Keratinocyte (primary cell): ENCODE results near the gene CHID1. TPM values are rescaled to one million over a fixed set of nuclear protein-coding genes. Genes with fewer than 3 reads are reported as not detected.

Experiments
- DNase-seq: peaks from one replicate; pipeline ENCODE4 v3.0.0-alpha.2; 2011; ENCODE audit warnings: low read depth, missing footprints, low spot score
- FAIRE-seq: peaks from 2 replicates; lab custom pipeline; 2011; peaks lifted over from hg19 to GRCh38; lab: Jason Lieb, UNC
- H2AFZ ChIP-seq: 2 replicates; pipeline ENCODE4 v1.6.0; 2012; ENCODE audit warnings: low read length, control low read depth, inconsistent platforms; ENCODE audit not compliant: control insufficient read depth
- H3K27ac ChIP-seq: 2 replicates; pipeline ENCODE4 v1.5.1; 2011; ENCODE audit warnings: low read length; ENCODE audit not compliant: control insufficient read depth, insufficient read depth
- H3K27me3 ChIP-seq: 3 replicates; pipeline ENCODE4 v1.6.0; 2011; ENCODE audit warnings: low read length; ENCODE audit not compliant: control insufficient read depth, insufficient read depth; ENCODE audit errors: extremely low read depth
- H3K36me3 ChIP-seq, 2 experiments: 2 replicates in 1 of 2; 3 replicates in 1 of 2; pipeline ENCODE4 v1.5.1; 2011; ENCODE audit warnings: low read length in 2 of 2, mild to moderate bottlenecking in 1 of 2; ENCODE audit not compliant: control insufficient read depth in 2 of 2, insufficient read depth in 2 of 2; ENCODE audit errors: extremely low read depth in 1 of 2
- H3K4me1 ChIP-seq: 3 replicates; pipeline ENCODE4 v1.5.1; 2011; ENCODE audit warnings: low read length; ENCODE audit not compliant: control insufficient read depth, insufficient read depth; ENCODE audit errors: extremely low read depth
- H3K4me2 ChIP-seq: 3 replicates; pipeline ENCODE4 v1.6.0; 2011; ENCODE audit warnings: low read depth, low read length; ENCODE audit not compliant: control insufficient read depth, insufficient read depth; ENCODE audit errors: extremely low read depth
- H3K4me3 ChIP-seq, 3 experiments: fragments of 200-600 bp in 1 of 3; sonication (generic) in 1 of 3; 2 replicates in 2 of 3; 3 replicates in 1 of 3; pipeline ENCODE4 v1.5.1; 2011 to 2016; ENCODE audit warnings: low read length in 3 of 3, mild to moderate bottlenecking in 3 of 3, control low read depth in 2 of 3, inconsistent platforms in 1 of 3, low read depth in 1 of 3, mixed read lengths in 1 of 3, mixed run types in 1 of 3, moderate library complexity in 1 of 3; ENCODE audit not compliant: control insufficient read depth in 2 of 3, insufficient read depth in 2 of 3; ENCODE audit errors: extremely low read depth in 1 of 3
- H3K79me2 ChIP-seq: 2 replicates; pipeline ENCODE4 v1.6.0; 2012; ENCODE audit warnings: low read length; ENCODE audit not compliant: control insufficient read depth, insufficient read depth
- H3K9ac ChIP-seq: 3 replicates; pipeline ENCODE4 v1.6.0; 2011; ENCODE audit warnings: low read length; ENCODE audit not compliant: control insufficient read depth, insufficient read depth; ENCODE audit errors: extremely low read depth
- H3K9me1 ChIP-seq: 3 replicates; pipeline ENCODE4 v1.6.0; 2011; ENCODE audit warnings: low read length; ENCODE audit not compliant: control insufficient read depth, insufficient read depth; ENCODE audit errors: extremely low read depth
- H3K9me3 ChIP-seq: 2 replicates; pipeline ENCODE4 v1.5.1; 2012; ENCODE audit warnings: low read depth, low read length; ENCODE audit not compliant: control insufficient read depth
- H4K20me1 ChIP-seq: 3 replicates; pipeline ENCODE4 v1.6.0; 2011; ENCODE audit warnings: low read length; ENCODE audit not compliant: control insufficient read depth, insufficient read depth; ENCODE audit errors: extremely low read depth
- CTCF ChIP-seq, 3 experiments: IDR thresholded peaks in 1 of 3; conservative IDR thresholded peaks in 1 of 3; optimal IDR thresholded peaks in 1 of 3; 2 replicates in 2 of 3; 3 replicates in 1 of 3; pipeline versions ENCODE3 to v1.5.1; 2011; ENCODE audit warnings: low read length in 3 of 3, mild to moderate bottlenecking in 3 of 3, moderate library complexity in 2 of 3, control low read depth in 1 of 3, inconsistent platforms in 1 of 3; ENCODE audit not compliant: insufficient read depth in 2 of 3; ENCODE audit errors: extremely low read depth in 1 of 3
- EZH2 ChIP-seq: IDR thresholded peaks from one replicate; pipeline ENCODE4 v1.6.1; 2012; ENCODE audit warnings: inconsistent platforms, mild to moderate bottlenecking, low read length, moderate library complexity
- dilution Hi-C: fragments of 300-500 bp; cut with MboI; formaldehyde crosslinking; loops from one replicate; pipeline ENCODE4 v1.7.0; 2020; ENCODE audit warnings: low sequenced_read_pairs; ENCODE audit not compliant: extremely low pct_ligation_motif_present
- polyA plus RNA-seq, 5 experiments: library from polyadenylated mRNA; depleted of rRNA in 3 of 5; stranded (reverse) in 3 of 5; stranded (forward) in 1 of 5; unstranded in 1 of 5; fragments of >200 nt; gene quantifications; 1 replicate in 1 of 5; 2 replicates in 3 of 5; 3 replicates in 1 of 5; pipeline versions ENCODE4 v1.2.1 to v1.2.3, GENCODE V29; 2011 to 2012; ENCODE audit warnings: missing spikeins in 2 of 5, low read depth in 1 of 5, low replicate concordance in 1 of 5

The CHID1 gene
- polyA plus RNA-seq, 1 donor (not counting 4 experiments of a cell fraction or from before 2014, with no cell fraction given) = 23.0 TPM

- no peaks in the 10 kb centered on the region for H4K20me1 ChIP-seq
- no peaks in the 10 kb centered on the region for H3K9me3 ChIP-seq
- no peak overlapping the region for H3K9ac ChIP-seq
- H3K27me3 ChIP-seq = no peaks in the 10 kb centered on the region
- DNase-seq = no peak
- no peak overlapping the region for H3K4me3 ChIP-seq
- H3K4me1 ChIP-seq = no peaks in the 10 kb centered on the region
- no peaks in the 10 kb centered on the region for H3K79me2 ChIP-seq
- TF ChIP-seq EZH2 (no peak), CTCF (optimal IDR thresholded peaks at IDR 0.05 in 1 of 3, IDR thresholded peaks at IDR 0.05 in 1 of 3, conservative IDR thresholded peaks at IDR 0.05 in 1 of 3; ENCODE audit: extremely low read depth in 1 of 3, insufficient read depth in 2 of 3, low read length in 3 of 3) (no peak)
- no peak overlapping the region for H3K27ac ChIP-seq
- no peak for FAIRE-seq
- H3K4me2 ChIP-seq = no peak overlapping the region
- H3K9me1 ChIP-seq = no peaks in the 10 kb centered on the region
- H3K36me3 ChIP-seq = peaks cover 4 to 11% of the 10 kb centered on the region in 2 experiments
- no peak overlapping the region for H2AFZ ChIP-seq
- dilution Hi-C loops = no loop called here
Measured at GRCh38 chr11:889687-890475, 20.7 kb downstream of the CHID1 start.

DNA sequence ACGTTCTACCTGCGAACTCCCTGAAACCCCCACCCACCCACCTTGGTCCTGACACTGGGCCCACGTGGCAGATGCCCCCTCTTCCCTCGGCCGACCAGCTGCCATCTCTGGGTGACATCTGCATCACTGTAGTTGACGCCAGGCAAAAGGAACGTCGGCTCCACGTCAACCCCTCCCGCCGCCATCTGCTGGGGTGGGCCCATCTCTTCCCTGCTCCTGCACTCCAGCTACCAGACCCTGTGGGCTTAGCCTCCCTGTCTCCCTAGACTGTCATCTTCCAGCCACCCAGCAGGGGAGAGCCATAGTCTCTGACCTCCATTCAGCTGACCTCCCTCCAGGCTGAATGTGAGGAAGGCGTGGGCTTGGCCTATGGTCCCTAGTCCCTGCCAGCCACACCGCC, 21.4 kb downstream of the CHID1 start:
- Histone ChIP-seq H2AFZ (no peak overlapping the region), H3K4me2 (no peak overlapping the region), H3K79me2 (no peaks in the 10 kb centered on the region), H3K4me1 (no peaks in the 10 kb centered on the region), H3K9me1 (no peaks in the 10 kb centered on the region), H3K27me3 (no peaks in the 10 kb centered on the region), H3K27ac (no peak overlapping the region), H3K9ac (no peak overlapping the region), H3K4me3 (no peak overlapping the region), H3K9me3 (no peaks in the 10 kb centered on the region), H4K20me1 (no peaks in the 10 kb centered on the region), H3K36me3 (peaks cover 4 to 11% of the 10 kb centered on the region in 2 experiments)
- no peak for TF ChIP-seq EZH2
- no peak for FAIRE-seq
- dilution Hi-C loops = no loop called here
- DNase-seq = no peak
